Mammary epithelial cell (primary cell): Measurements from ENCODE around the gene TBX18.

ENCODE experiments used
- CTCF ChIP-seq, 2 donors: IDR thresholded peaks in 1 of 2; conservative IDR thresholded peaks in 1 of 2; 2 replicates each; pipeline ENCODE4 v1.5.1; 2011 to 2012; ENCODE audit warnings: inconsistent platforms in 2 of 2, low read length in 2 of 2, mild to moderate bottlenecking in 2 of 2, control low read depth in 1 of 2, low read depth in 1 of 2; ENCODE audit not compliant: insufficient read depth in 1 of 2; ENCODE audit errors: extremely low read depth in 1 of 2
- EZH2 ChIP-seq: IDR thresholded peaks from 2 replicates; pipeline ENCODE4 v1.6.1; 2012; ENCODE audit warnings: low read length, inconsistent platforms, borderline replicate concordance

GRCh38 chr6:84681693-84682326 is 82.6 kb downstream of the TBX18 start:
- TF ChIP-seq CTCF (conservative IDR thresholded peaks at IDR 0.05 in 1 of 2, IDR thresholded peaks at IDR 0.05 in 1 of 2; ENCODE audit: extremely low read depth in 1 of 2, insufficient read depth in 1 of 2, low read depth in 1 of 2, low read length in 2 of 2) (no peak), EZH2 (no peak)
